ENCODE measurements around the gene HSPA8. TPM values are rescaled to one million over a fixed set of nuclear protein-coding genes. Genes with fewer than 3 reads are reported as not detected.

The HSPA8 gene
- total and polyA plus RNA-seq, 2 experiments from 2014 or later: 386 to 839 TPM

DNA sequence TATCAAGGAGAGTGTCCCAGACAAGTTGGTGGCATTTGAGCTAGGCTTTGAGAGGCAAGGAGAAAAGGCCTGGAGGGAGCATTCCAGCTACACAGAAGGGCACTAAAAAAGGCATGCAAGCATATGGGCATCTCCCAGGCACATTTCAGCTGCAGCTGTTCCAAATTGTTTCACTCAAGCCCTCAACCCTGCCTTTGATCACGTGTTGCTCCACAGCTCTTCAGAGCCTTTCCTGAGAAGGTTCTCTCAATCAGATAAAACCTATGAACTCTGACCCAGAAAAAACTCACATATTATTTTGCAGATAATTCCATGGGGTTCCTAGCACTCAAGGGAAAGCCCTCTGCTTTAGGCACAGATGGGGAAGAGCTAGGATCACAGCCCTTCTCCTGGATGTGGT is 24.4 kb upstream of the HSPA8 start:
- Histone ChIP-seq H3K27ac (peak overlapping the region; percentile 42), H3K9me3 (ENCODE audit: low read depth) (no peaks in the 10 kb centered on the region), H3K27me3 (no peaks in the 10 kb centered on the region), H3K4me1 (ENCODE audit: low read depth) (peaks cover 14% of the 10 kb centered on the region), H3K4me3 (no peak overlapping the region), H3K36me3 (no peaks in the 10 kb centered on the region)
- TF ChIP-seq, protein P1, sequence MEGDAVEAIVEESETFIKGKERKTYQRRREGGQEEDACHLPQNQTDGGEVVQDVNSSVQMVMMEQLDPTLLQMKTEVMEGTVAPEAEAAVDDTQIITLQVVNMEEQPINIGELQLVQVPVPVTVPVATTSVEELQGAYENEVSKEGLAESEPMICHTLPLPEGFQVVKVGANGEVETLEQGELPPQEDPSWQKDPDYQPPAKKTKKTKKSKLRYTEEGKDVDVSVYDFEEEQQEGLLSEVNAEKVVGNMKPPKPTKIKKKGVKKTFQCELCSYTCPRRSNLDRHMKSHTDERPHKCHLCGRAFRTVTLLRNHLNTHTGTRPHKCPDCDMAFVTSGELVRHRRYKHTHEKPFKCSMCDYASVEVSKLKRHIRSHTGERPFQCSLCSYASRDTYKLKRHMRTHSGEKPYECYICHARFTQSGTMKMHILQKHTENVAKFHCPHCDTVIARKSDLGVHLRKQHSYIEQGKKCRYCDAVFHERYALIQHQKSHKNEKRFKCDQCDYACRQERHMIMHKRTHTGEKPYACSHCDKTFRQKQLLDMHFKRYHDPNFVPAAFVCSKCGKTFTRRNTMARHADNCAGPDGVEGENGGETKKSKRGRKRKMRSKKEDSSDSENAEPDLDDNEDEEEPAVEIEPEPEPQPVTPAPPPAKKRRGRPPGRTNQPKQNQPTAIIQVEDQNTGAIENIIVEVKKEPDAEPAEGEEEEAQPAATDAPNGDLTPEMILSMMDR (IDR thresholded peaks at IDR 0.05; ENCODE audit: low read depth, low read length): no peak
- peak in 1 of 2 donors; percentile 42 for DNase-seq (ENCODE audit: low read depth in 1 of 2, low spot score in 1 of 2)

DNA sequence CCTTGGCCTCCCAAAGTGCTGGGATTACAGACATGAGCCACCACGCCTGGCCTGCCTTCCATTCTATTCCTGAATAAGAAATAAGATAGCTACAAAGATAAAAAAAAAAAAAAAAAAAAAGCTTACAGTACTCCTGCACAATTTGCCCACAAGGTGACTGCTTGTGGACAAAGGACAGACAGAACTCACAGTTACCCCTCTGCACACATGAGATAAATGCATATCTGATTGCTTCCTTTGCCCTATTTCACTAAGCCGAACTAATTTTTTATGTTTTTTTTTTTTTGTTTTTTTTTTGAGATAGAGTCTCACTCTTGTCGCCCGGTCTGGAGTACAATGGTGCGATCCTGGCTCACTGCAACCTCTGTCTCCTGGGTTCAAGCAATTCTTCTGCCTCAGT is 23.6 kb upstream of the HSPA8 start:
- DNase-seq (ENCODE audit: low read depth in 1 of 2, low spot score in 1 of 2): no peak
- Histone ChIP-seq H3K36me3 (no peaks in the 10 kb centered on the region), H3K27ac (no peak overlapping the region), H3K4me1 (ENCODE audit: low read depth) (peaks cover 9% of the 10 kb centered on the region), H3K4me3 (no peak overlapping the region), H3K27me3 (no peaks in the 10 kb centered on the region), H3K9me3 (ENCODE audit: low read depth) (no peaks in the 10 kb centered on the region)
- TF ChIP-seq, protein P1 (IDR thresholded peaks at IDR 0.05; ENCODE audit: low read depth, low read length): no peak

DNA sequence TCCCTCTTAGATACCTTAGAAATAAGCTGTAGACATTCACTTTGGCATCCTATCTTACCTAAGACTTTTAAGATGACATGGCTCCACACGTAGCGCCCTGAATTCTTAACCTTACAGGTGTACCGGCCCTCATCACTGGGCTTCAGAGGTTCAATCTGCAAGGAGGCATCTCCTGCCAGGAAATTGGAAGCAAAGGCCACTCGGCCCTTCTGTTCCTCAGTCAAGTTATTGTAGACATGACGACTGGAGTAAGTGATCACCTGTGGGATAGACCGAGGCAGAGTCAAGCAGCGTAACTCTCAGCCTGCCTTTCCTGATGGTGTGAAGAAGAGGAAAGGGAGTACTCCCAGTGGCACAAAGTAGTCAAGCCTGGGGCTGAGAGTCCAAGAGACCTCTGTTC is 22.5 kb upstream of the HSPA8 start:
- H3K4me1 ChIP-seq (ENCODE audit: low read depth): peaks cover 9% of the 10 kb centered on the region
- H3K27ac ChIP-seq: no peak overlapping the region
- no peak for DNase-seq (ENCODE audit: low read depth in 1 of 2, low spot score in 1 of 2)
- H3K4me3 ChIP-seq: no peak overlapping the region
- TF ChIP-seq, protein P1 (IDR thresholded peaks at IDR 0.05; ENCODE audit: low read depth, low read length): no peak
- H3K9me3 ChIP-seq (ENCODE audit: low read depth): no peaks in the 10 kb centered on the region
- H3K27me3 ChIP-seq: no peaks in the 10 kb centered on the region
- H3K36me3 ChIP-seq: no peaks in the 10 kb centered on the region

DNA sequence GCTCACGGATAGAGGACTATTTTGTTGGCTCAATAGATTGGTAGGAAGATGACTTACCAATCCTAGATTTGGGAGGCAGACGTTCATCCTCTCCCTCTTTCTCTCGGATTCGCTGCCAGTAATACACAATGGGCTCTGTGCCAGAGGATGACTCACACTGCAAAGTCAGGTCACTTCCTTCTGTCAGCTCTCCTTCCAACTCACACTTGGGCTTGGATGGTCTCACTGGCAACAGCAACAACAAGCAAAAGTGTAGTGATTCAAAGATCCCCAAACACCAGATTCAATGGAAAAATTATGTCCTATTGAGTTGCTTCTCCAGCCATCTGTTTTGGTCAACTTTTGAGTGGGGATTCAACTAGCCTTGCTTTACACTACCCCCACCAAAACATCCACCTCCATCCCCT is 21.7 kb upstream of the HSPA8 start:
- DNase-seq (ENCODE audit: low read depth in 1 of 2, low spot score in 1 of 2): peak; percentile 23 to 98
- H3K27me3 ChIP-seq: no peaks in the 10 kb centered on the region
- H3K4me3 ChIP-seq: no peak overlapping the region
- no peaks in the 10 kb centered on the region for H3K9me3 ChIP-seq (ENCODE audit: low read depth)
- TF ChIP-seq, protein P1 (IDR thresholded peaks at IDR 0.05; ENCODE audit: low read depth, low read length): no peak
- no peaks in the 10 kb centered on the region for H3K36me3 ChIP-seq
- H3K27ac ChIP-seq: no peak overlapping the region
- peaks cover 9% of the 10 kb centered on the region for H3K4me1 ChIP-seq (ENCODE audit: low read depth)

DNA sequence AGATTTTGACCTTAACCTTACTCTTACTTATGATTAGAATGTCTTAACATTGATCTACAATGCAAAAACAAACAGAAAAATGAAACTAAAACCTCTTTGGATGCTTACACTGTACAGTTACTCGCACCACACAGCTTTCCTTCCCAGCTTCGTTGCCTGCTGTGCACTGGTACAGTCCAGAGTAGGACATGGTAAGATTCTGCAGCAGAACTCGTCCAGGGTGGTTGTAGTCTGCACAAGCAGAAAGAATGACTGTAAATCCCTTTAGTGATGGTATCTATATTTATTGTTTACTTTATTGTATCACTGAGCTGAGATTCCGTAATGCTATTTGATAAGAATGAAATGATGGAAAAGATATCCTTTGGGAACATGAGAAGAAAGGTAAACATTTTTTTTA is 21.0 kb upstream of the HSPA8 start:
- Histone ChIP-seq H3K4me3 (no peak overlapping the region), H3K27ac (no peak overlapping the region), H3K36me3 (no peaks in the 10 kb centered on the region), H3K27me3 (no peaks in the 10 kb centered on the region), H3K4me1 (ENCODE audit: low read depth) (peaks cover 9% of the 10 kb centered on the region), H3K9me3 (ENCODE audit: low read depth) (no peaks in the 10 kb centered on the region)
- TF ChIP-seq, protein P1 (IDR thresholded peaks at IDR 0.05; ENCODE audit: low read depth, low read length): no peak
- no peak for DNase-seq (ENCODE audit: low read depth in 1 of 2, low spot score in 1 of 2)

DNA sequence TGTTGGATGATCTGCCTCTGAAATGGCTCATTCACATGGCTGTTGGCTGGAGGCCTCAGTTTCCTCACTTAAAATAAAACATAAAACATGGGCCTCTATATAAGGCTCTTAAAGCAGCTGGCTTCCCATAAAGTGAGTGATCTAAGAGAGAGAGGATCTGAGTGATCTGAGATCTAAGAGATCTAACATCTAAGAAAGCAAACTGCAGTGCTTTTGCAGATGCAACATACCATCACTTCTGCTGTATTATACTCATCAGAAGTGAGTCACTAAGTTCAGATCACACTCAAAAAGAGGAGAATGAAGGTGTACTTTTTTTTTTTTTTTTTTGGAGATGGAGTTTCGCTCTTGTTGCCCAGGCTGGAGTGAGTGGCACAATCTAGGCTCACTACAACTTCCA is 18.1 kb upstream of the HSPA8 start:
- TF ChIP-seq, protein P1 (IDR thresholded peaks at IDR 0.05; ENCODE audit: low read depth, low read length): no peak
- DNase-seq (ENCODE audit: low read depth in 1 of 2, low spot score in 1 of 2): no peak
- Histone ChIP-seq H3K27ac (no peak overlapping the region), H3K4me1 (ENCODE audit: low read depth) (no peaks in the 10 kb centered on the region), H3K9me3 (ENCODE audit: low read depth) (no peaks in the 10 kb centered on the region), H3K36me3 (no peaks in the 10 kb centered on the region), H3K4me3 (no peak overlapping the region), H3K27me3 (no peaks in the 10 kb centered on the region)

Data from cardiac muscle cell (in vitro differentiated cells and primary cell).